HCT116 (cell line): ENCODE data around the gene APCDD1L. TPM values are rescaled to one million over a fixed set of nuclear protein-coding genes. Genes with fewer than 3 reads are reported as not detected.
A peak's percentile ranks its signal among the peaks of the same experiment; 100 is the strongest.

Source experiments
- ATAC-seq: fragments of 200-7000 bp; cut with Tn5 transposase; 2 replicates; pipeline ENCODE4 v1.9.1; 2020; ENCODE audit warnings: mild to moderate bottlenecking, moderate library complexity
- BruUV-seq: library from RNA; stranded (reverse); fragments of 400-500 nt; replicated peaks from 2 replicates; lab custom pipeline; 2021; lab: Mats Ljungman, UMichigan
- CTCF ChIA-PET: fragments of 300-600 bp; sonication (Branson Sonifier 250); formaldehyde crosslinking; loops from one replicate; lab custom pipeline; 2021; ENCODE audit warnings: antibody characterized with exemption; lab: Charles Lee
- POLR2A ChIA-PET: fragments of 300-600, 350-600 bp; sonication (Branson Sonifier 250); formaldehyde crosslinking; loops from one replicate; lab custom pipeline; 2021; ENCODE audit warnings: antibody characterized with exemption; lab: Charles Lee
- RAD21 ChIA-PET, 2 experiments: fragments of 300-600 bp; sonication (Branson Sonifier 250); formaldehyde crosslinking; loops; one replicate each; lab custom pipeline; 2023; ENCODE audit warnings: low total read pairs in 2 of 2; ENCODE audit not compliant: uncharacterized antibody in 2 of 2, unreplicated experiment in 2 of 2, low non-redundant PET in 1 of 2; lab: Charles Lee
- DNase-seq: peaks from one replicate; pipeline ENCODE4 v3.0.0-alpha.2; 2010; ENCODE audit warnings: low read depth, low spot score
- H2AFZ ChIP-seq: fragments of 200-600 bp; shearing (Covaris generic), sonication (generic); 2 replicates; pipeline ENCODE4 v1.6.1; 2017; ENCODE audit warnings: low read depth, mixed run types, mixed read lengths, antibody characterized with exemption, low read length; ENCODE audit not compliant: poor library complexity, severe bottlenecking
- H3K27ac ChIP-seq: 2 replicates; pipeline ENCODE4 v1.5.1; 2012; ENCODE audit warnings: low read depth, low read length
- H3K27me3 ChIP-seq: fragments of 200-600 bp; sonication (generic); 2 replicates; pipeline ENCODE4 v1.6.1; 2016; ENCODE audit warnings: mixed run types, low read length, mixed read lengths; ENCODE audit not compliant: insufficient read depth
- H3K36me3 ChIP-seq, 2 experiments: fragments of 200-500 bp in 1 of 2; fragments of 200-600 bp in 1 of 2; sonication (Bioruptor generic) in 1 of 2; sonication (generic) in 1 of 2; 2 replicates each; pipeline versions ENCODE4 v1.5.1 to v1.6.1; 2014 to 2016; ENCODE audit warnings: low read length in 2 of 2, inconsistent platforms in 1 of 2, mixed read lengths in 1 of 2, mixed run types in 1 of 2; ENCODE audit not compliant: insufficient read depth in 2 of 2, control insufficient read depth in 1 of 2
- H3K4me1 ChIP-seq, 2 experiments: fragments of 200-600 bp in 1 of 2; sonication (generic) in 1 of 2; 2 replicates each; pipeline versions ENCODE4 v1.5.1 to v1.6.1; 2012 to 2017; ENCODE audit warnings: low read length in 2 of 2, inconsistent platforms in 1 of 2, mild to moderate bottlenecking in 1 of 2, mixed read lengths in 1 of 2, mixed run types in 1 of 2, moderate library complexity in 1 of 2; ENCODE audit not compliant: insufficient read depth in 2 of 2, control insufficient read depth in 1 of 2
- H3K4me2 ChIP-seq: fragments of 200-600 bp; sonication (generic); 2 replicates; pipeline ENCODE4 v1.6.1; 2017; ENCODE audit warnings: mixed run types, low read length, mixed read lengths
- H3K4me3 ChIP-seq, 2 experiments: fragments of 200-600 bp in 1 of 2; sonication (generic) in 1 of 2; replicated peaks in 1 of 2; 2 replicates each; pipeline ENCODE4 v1.5.1; 2011 to 2016; ENCODE audit warnings: low read length in 2 of 2, control low read depth in 1 of 2, low read depth in 1 of 2, mild to moderate bottlenecking in 1 of 2, mixed read lengths in 1 of 2, mixed run types in 1 of 2
- H3K79me2 ChIP-seq: fragments of 200-600 bp; sonication (generic); 2 replicates; pipeline ENCODE4 v1.6.1; 2017; ENCODE audit warnings: mild to moderate bottlenecking, mixed run types, low read length, moderate library complexity, mixed read lengths; ENCODE audit not compliant: insufficient read depth
- H3K9ac ChIP-seq: fragments of 200-600 bp; sonication (generic); 2 replicates; pipeline ENCODE4 v1.6.1; 2016; ENCODE audit warnings: low read length, mixed read lengths
- H3K9me2 ChIP-seq: fragments of 200-600 bp; sonication (generic), shearing (Covaris generic); 2 replicates; pipeline ENCODE4 v1.6.1; 2017; ENCODE audit warnings: mixed run types, mild to moderate bottlenecking, moderate library complexity; ENCODE audit not compliant: insufficient read depth
- H3K9me3 ChIP-seq, 2 experiments: fragments of 200-500 bp in 1 of 2; fragments of 200-600 bp in 1 of 2; sonication (Bioruptor generic) in 1 of 2; sonication (generic) in 1 of 2; 2 replicates each; pipeline ENCODE4 v1.6.1; 2014 to 2017; ENCODE audit warnings: low read length in 2 of 2, mixed read lengths in 2 of 2, inconsistent platforms in 1 of 2, low read depth in 1 of 2, mild to moderate bottlenecking in 1 of 2, mixed run types in 1 of 2, moderate library complexity in 1 of 2; ENCODE audit not compliant: control insufficient read depth in 1 of 2, insufficient read depth in 1 of 2
- H4K20me1 ChIP-seq: fragments of 200-600 bp; sonication (generic), shearing (Covaris generic); 2 replicates; pipeline ENCODE4 v1.6.1; 2017; ENCODE audit warnings: mixed run types, mild to moderate bottlenecking, moderate library complexity; ENCODE audit not compliant: insufficient read depth
- CBX3 ChIP-seq: IDR thresholded peaks from 2 replicates; pipeline ENCODE4 v1.6.1; 2012; ENCODE audit warnings: low read depth
- EZH2 ChIP-seq: fragments of 200-600 bp; sonication (generic); IDR thresholded peaks from 2 replicates; pipeline ENCODE4 v1.6.1; 2017; ENCODE audit warnings: antibody characterized with exemption, mixed run types
- TCF7L2 ChIP-seq: IDR thresholded peaks from 2 replicates; pipeline ENCODE4 v1.7.0; 2011; ENCODE audit warnings: borderline replicate concordance, inconsistent platforms; ENCODE audit not compliant: insufficient read depth, insufficient read length; ENCODE audit errors: extremely low read depth
- YY1 ChIP-seq: IDR thresholded peaks from 2 replicates; pipeline ENCODE4 v1.6.1; 2011; ENCODE audit warnings: low read length, low read depth, moderate library complexity, mild to moderate bottlenecking; ENCODE audit not compliant: insufficient replicate concordance; ENCODE audit errors: extremely low read depth
- intact Hi-C: fragments of 100-400 bp; cut with micrococcal nuclease; formaldehyde crosslinking; loops from 2 replicates; pipeline ENCODE4 v1.10.0; 2022
- total RNA-seq: library from RNA; stranded (reverse); gene quantifications from one replicate; pipeline ENCODE4 v1.2.1, GENCODE V29; 2021; ENCODE audit not compliant: unreplicated experiment
- TF ChIP-seq, protein P1 (sequence below), 3 experiments: fragments of 200-600 bp in 1 of 3; sonication (generic) in 1 of 3; IDR thresholded peaks in 2 of 3; conservative IDR thresholded peaks in 1 of 3; 2 replicates each; pipeline ENCODE4 v1.5.1; 2012 to 2017; ENCODE audit warnings: low read depth in 2 of 3, low read length in 2 of 3, antibody characterized with exemption in 1 of 3, borderline replicate concordance in 1 of 3, control low read depth in 1 of 3, mild to moderate bottlenecking in 1 of 3, mixed read lengths in 1 of 3, mixed run types in 1 of 3, moderate library complexity in 1 of 3; ENCODE audit not compliant: insufficient read depth in 1 of 3
- TF ChIP-seq, protein P2 (sequence below): IDR thresholded peaks from 2 replicates; pipeline ENCODE4 v1.6.1; 2012

APCDD1L gene
- total RNA-seq, 1 experiment from 2014 or later = not detected

DNA sequence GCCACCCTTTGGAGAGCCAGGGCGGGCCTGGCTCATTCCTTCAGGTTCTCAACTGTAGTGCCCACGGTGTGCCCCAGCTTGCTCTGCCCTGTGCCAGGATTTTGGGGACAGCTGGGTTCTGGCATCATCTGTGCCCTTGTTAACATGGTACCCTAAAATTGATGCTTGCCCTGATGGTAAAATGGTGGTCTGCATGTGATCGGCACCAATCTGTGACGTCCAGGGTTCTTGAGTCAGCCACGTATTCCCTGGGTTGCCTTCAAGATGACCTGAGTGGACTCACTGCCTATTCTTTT lies 31.2 kb upstream of the APCDD1L start:
- H3K79me2 ChIP-seq = no peaks in the 10 kb centered on the region
- no peak overlapping the region for H3K4me2 ChIP-seq
- H3K9ac ChIP-seq = no peak overlapping the region
- TF ChIP-seq, protein P1, sequence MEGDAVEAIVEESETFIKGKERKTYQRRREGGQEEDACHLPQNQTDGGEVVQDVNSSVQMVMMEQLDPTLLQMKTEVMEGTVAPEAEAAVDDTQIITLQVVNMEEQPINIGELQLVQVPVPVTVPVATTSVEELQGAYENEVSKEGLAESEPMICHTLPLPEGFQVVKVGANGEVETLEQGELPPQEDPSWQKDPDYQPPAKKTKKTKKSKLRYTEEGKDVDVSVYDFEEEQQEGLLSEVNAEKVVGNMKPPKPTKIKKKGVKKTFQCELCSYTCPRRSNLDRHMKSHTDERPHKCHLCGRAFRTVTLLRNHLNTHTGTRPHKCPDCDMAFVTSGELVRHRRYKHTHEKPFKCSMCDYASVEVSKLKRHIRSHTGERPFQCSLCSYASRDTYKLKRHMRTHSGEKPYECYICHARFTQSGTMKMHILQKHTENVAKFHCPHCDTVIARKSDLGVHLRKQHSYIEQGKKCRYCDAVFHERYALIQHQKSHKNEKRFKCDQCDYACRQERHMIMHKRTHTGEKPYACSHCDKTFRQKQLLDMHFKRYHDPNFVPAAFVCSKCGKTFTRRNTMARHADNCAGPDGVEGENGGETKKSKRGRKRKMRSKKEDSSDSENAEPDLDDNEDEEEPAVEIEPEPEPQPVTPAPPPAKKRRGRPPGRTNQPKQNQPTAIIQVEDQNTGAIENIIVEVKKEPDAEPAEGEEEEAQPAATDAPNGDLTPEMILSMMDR (IDR thresholded peaks at IDR 0.05 in 2 of 3, conservative IDR thresholded peaks at IDR 0.05 in 1 of 3; ENCODE audit: borderline replicate concordance in 1 of 3, insufficient read depth in 1 of 3, low read depth in 2 of 3, low read length in 2 of 3) = no peak
- TF ChIP-seq YY1 (no peak), EZH2 (no peak)
- TF ChIP-seq, protein P2, sequence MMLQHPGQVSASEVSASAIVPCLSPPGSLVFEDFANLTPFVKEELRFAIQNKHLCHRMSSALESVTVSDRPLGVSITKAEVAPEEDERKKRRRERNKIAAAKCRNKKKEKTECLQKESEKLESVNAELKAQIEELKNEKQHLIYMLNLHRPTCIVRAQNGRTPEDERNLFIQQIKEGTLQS = no peak
- no peak overlapping the region for H3K4me3 ChIP-seq
- intact Hi-C loops = no loop called here
- no TSS peak for BruUV-seq
- RAD21 ChIA-PET = no interaction called here
- CTCF ChIA-PET = no interaction called here
- no peak overlapping the region for H2AFZ ChIP-seq
- DNase-seq (no peak), ATAC-seq (no peak)
- no peaks in the 10 kb centered on the region for H3K9me2 ChIP-seq
- H3K27ac ChIP-seq = no peak overlapping the region
- H4K20me1 ChIP-seq = no peaks in the 10 kb centered on the region
- POLR2A ChIA-PET = no interaction called here
- H3K27me3 ChIP-seq = no peaks in the 10 kb centered on the region; the same call in 1 of the 2 replicates
- no peaks in the 10 kb centered on the region for H3K9me3 ChIP-seq
- peaks cover 4 to 24% of the 10 kb centered on the region in 2 experiments; a peak in 3 of 4 replicates for H3K4me1 ChIP-seq
- H3K36me3 ChIP-seq = no peaks in the 10 kb centered on the region

DNA sequence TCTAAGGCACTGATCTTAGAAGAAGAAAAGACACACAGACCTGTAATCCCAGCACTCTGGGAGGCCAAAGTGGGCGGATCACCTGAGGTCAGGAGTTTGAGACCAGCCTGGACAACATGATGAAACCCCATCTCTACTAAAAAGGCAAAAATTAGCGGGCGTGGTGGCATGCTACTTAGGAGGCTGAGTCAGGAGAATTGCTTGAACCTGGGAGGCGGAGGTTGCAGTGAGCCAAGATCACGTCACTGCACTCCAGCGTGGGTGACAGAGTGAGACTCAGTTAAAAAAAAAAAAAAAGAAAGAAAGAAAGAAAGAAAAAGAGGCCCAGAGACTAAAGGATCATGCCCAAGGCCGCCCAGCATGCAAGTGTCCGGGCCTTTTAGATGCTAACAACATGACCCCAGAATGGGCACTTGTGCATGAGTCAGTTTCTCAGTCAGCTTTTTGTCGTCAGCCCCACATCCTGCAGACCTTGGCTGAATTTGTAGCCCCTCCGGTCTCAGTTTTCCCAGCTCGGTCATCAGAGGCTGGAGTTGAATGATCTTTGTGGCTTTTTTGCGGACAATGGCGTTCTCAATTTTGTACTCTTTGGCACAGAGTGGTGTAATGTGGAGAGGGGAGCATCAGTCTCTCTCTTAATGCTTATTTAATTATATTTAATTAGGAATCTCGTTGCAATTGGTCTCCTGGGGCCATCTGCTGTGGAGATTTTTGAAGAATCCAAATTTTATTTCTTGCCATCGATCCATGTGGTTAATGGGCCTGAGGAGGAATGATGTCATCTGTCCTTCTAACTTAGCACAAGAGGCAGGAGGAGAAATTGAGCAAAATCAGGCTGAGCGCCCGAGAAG lies 30.6 kb upstream of the APCDD1L start:
- no peaks in the 10 kb centered on the region for H3K9me2 ChIP-seq
- H3K4me1 ChIP-seq = peaks cover 4 to 30% of the 10 kb centered on the region in 2 experiments; a peak in 3 of 4 replicates
- H4K20me1 ChIP-seq = no peaks in the 10 kb centered on the region
- DNase-seq (no peak), ATAC-seq (no peak)
- no peak overlapping the region for H2AFZ ChIP-seq
- H3K4me2 ChIP-seq = 0 out of 2 replicates have a peak overlapping the region, but pooled peaks have one; percentile 11
- no TSS peak for BruUV-seq
- intact Hi-C loops = no loop called here
- H3K9ac ChIP-seq = no peak overlapping the region
- ChIA-PET RAD21 (no interaction called here), POLR2A (no interaction called here), CTCF (no interaction called here)
- H3K27ac ChIP-seq = no peak overlapping the region
- no peak for TF ChIP-seq CBX3
- TF ChIP-seq, protein P1 (IDR thresholded peaks at IDR 0.05 in 2 of 3, conservative IDR thresholded peaks at IDR 0.05 in 1 of 3; ENCODE audit: borderline replicate concordance in 1 of 3, insufficient read depth in 1 of 3, low read depth in 2 of 3, low read length in 2 of 3) = no peak
- TF ChIP-seq, protein P2 = no peak
- no peak for TF ChIP-seq TCF7L2
- no peak for TF ChIP-seq EZH2
- no peaks in the 10 kb centered on the region for H3K79me2 ChIP-seq
- H3K36me3 ChIP-seq = no peaks in the 10 kb centered on the region
- H3K27me3 ChIP-seq = no peaks in the 10 kb centered on the region; the same call in 1 of the 2 replicates
- H3K9me3 ChIP-seq = no peaks in the 10 kb centered on the region
- no peak overlapping the region for H3K4me3 ChIP-seq
